GM18508 (cell line): Measurements from ENCODE around the gene HERC3.

Experiments
- ATAC-seq: cut with Tn5 transposase; IDR thresholded peaks from one replicate; pipeline ENCODE4 v1.9.1; 2021; ENCODE audit warnings: moderate number of reproducible peaks; ENCODE audit not compliant: insufficient read depth, unreplicated experiment

The HERC3 gene

GRCh38 chr4:88655226-88655625 lies 62.9 kb downstream of the HERC3 start:
- ATAC-seq = no peak

- peak; percentile 92 for ATAC-seq
Measured at GRCh38 chr4:88659055-88659889, 67.0 kb downstream of the HERC3 start.

GRCh38 chr4:88659890-88660208 lies 67.6 kb downstream of the HERC3 start:
- ATAC-seq = no peak

- ATAC-seq = no peak
Measured at GRCh38 chr4:88660446-88661294, 68.4 kb downstream of the HERC3 start.

GRCh38 chr4:88661739-88662138 lies 69.5 kb downstream of the HERC3 start:
- no peak for ATAC-seq

GRCh38 chr4:88672987-88673386 lies 80.7 kb downstream of the HERC3 start:
- ATAC-seq = no peak

GRCh38 chr4:88673886-88674285 lies 81.6 kb downstream of the HERC3 start:
- no peak for ATAC-seq

GRCh38 chr4:88674565-88674964 lies 82.3 kb downstream of the HERC3 start:
- no peak for ATAC-seq

- ATAC-seq = no peak
Measured at GRCh38 chr4:88674979-88675378, 82.7 kb downstream of the HERC3 start.

- no peak for ATAC-seq
Measured at GRCh38 chr4:88675543-88675942, 83.3 kb downstream of the HERC3 start.

- ATAC-seq = no peak
Measured at GRCh38 chr4:88681209-88681608, 88.9 kb downstream of the HERC3 start.

GRCh38 chr4:88690355-88690754 lies 98.1 kb downstream of the HERC3 start:
- ATAC-seq = no peak

GRCh38 chr4:88693792-88694191 lies 101.5 kb downstream of the HERC3 start:
- ATAC-seq = no peak

GRCh38 chr4:88696630-88697029 lies 104.3 kb downstream of the HERC3 start:
- ATAC-seq = no peak

- no peak for ATAC-seq
Measured at GRCh38 chr4:88697141-88697540, 104.9 kb downstream of the HERC3 start.

GRCh38 chr4:88697588-88698329 lies 105.5 kb downstream of the HERC3 start, which contains the start of gene NAP1L5:
Gene NAP1L5 (minus strand): TSS chr4:88697829. CDS start chr4:88697754, 75 bp downstream.
- ATAC-seq = peak; percentile 87

GRCh38 chr4:88698519-88698918 lies 106.2 kb downstream of the HERC3 start:
- no peak for ATAC-seq

GRCh38 chr4:88702782-88703181 lies 110.5 kb downstream of the HERC3 start:
- ATAC-seq = no peak

- no peak for ATAC-seq
Measured at GRCh38 chr4:88705223-88705622, 112.9 kb downstream of the HERC3 start.

- ATAC-seq = no peak
Measured at GRCh38 chr4:88705805-88706492, 113.7 kb downstream of the HERC3 start.
